HepG2 (cell line): ENCODE measurements around the gene TMEM139. TPM values are rescaled to one million over a fixed set of nuclear protein-coding genes. Genes with fewer than 3 reads are reported as not detected.

Source experiments
- FLYWCH1 ChIP-seq: sonication (generic); formaldehyde crosslinking; IDR thresholded peaks from 2 replicates; pipeline ENCODE4 v1.8.1; 2023; ENCODE audit warnings: mild to moderate bottlenecking, missing genetic modification reagents
- FOXK1 ChIP-seq: sonication (generic); formaldehyde crosslinking; IDR thresholded peaks from 2 replicates; pipeline ENCODE4 v1.4.0; 2020; ENCODE audit warnings: low read depth, missing genetic modification reagents, borderline replicate concordance
- MATR3 ChIP-seq: sonication (generic); formaldehyde crosslinking; IDR thresholded peaks from 2 replicates; pipeline ENCODE4 v1.4.0; 2020; ENCODE audit warnings: missing genetic modification reagents
- NCOA1 ChIP-seq: sonication (generic); formaldehyde crosslinking; IDR thresholded peaks from 2 replicates; pipeline ENCODE4 v1.9.0; 2021; ENCODE audit warnings: missing genetic modification reagents
- RBM22 ChIP-seq: fragments of 200-400 bp; formaldehyde crosslinking; optimal IDR thresholded peaks from 2 replicates; pipeline ENCODE3; 2017; ENCODE audit warnings: mild to moderate bottlenecking, low read length, moderate library complexity
- REPIN1 ChIP-seq: sonication (generic); formaldehyde crosslinking; IDR thresholded peaks from 2 replicates; pipeline ENCODE4 v1.8.0; 2022; ENCODE audit warnings: missing genetic modification reagents, low read depth, mild to moderate bottlenecking, borderline replicate concordance
- SMC3 ChIP-seq: IDR thresholded peaks from 2 replicates; pipeline ENCODE4 v1.6.1; 2011; ENCODE audit warnings: low read length, improper control_type of control experiment
- SP140L ChIP-seq: sonication (generic); formaldehyde crosslinking; IDR thresholded peaks from 2 replicates; pipeline ENCODE4 v1.4.0; 2020; ENCODE audit warnings: missing genetic modification reagents, borderline replicate concordance
- TBL1XR1 ChIP-seq: fragments of 150-350 bp; IDR thresholded peaks from 2 replicates; pipeline ENCODE4 v1.6.1; 2014; ENCODE audit warnings: borderline replicate concordance, low read length; ENCODE audit not compliant: partially characterized antibody
- ZBTB38 ChIP-seq: sonication (generic); formaldehyde crosslinking; IDR thresholded peaks from 2 replicates; pipeline ENCODE4 v1.5.1; 2020; ENCODE audit warnings: mild to moderate bottlenecking, missing genetic modification reagents
- ZKSCAN5 ChIP-seq: sonication (generic); formaldehyde crosslinking; IDR thresholded peaks from 2 replicates; pipeline ENCODE4 v1.5.1; 2020; ENCODE audit warnings: mild to moderate bottlenecking, missing genetic modification reagents
- ZNF12 ChIP-seq: sonication (generic); formaldehyde crosslinking; IDR thresholded peaks from 2 replicates; pipeline ENCODE4 v1.5.0; 2020; ENCODE audit warnings: missing genetic modification reagents
- ZNF333 ChIP-seq: sonication (generic); formaldehyde crosslinking; IDR thresholded peaks from 2 replicates; pipeline ENCODE4 v1.4.0; 2020; ENCODE audit warnings: mild to moderate bottlenecking, missing genetic modification reagents, borderline replicate concordance
- ZNF431 ChIP-seq: sonication (generic); formaldehyde crosslinking; IDR thresholded peaks from 2 replicates; pipeline ENCODE4 v1.9.0; 2022; ENCODE audit warnings: missing genetic modification reagents, low read depth, mild to moderate bottlenecking, borderline replicate concordance
- ZNF737 ChIP-seq: sonication (generic); formaldehyde crosslinking; IDR thresholded peaks from 2 replicates; pipeline ENCODE4 v1.5.0; 2020; ENCODE audit warnings: missing genetic modification reagents, mild to moderate bottlenecking, borderline replicate concordance
- ZNF746 ChIP-seq: sonication (generic); formaldehyde crosslinking; IDR thresholded peaks from 2 replicates; pipeline ENCODE4 v1.8.0; 2022; ENCODE audit warnings: mild to moderate bottlenecking, missing genetic modification reagents
- ZNF878 ChIP-seq: sonication (generic); formaldehyde crosslinking; IDR thresholded peaks from 2 replicates; pipeline ENCODE4 v1.8.1; 2023; ENCODE audit warnings: mild to moderate bottlenecking, missing genetic modification reagents, moderate library complexity
- polyA plus RNA-seq, 8 experiments: library from polyadenylated mRNA; depleted of rRNA in 3 of 8; stranded (reverse) in 7 of 8; unstranded in 1 of 8; fragments of >200 nt; fragmentation: Illumina TruSeq in 4 of 8; extraction: Trizol in 4 of 8; gene quantifications; 2 replicates each; pipeline versions ENCODE4 v1.2.1 to v1.2.3, GENCODE V29; 2011 to 2016; ENCODE audit warnings: low read depth in 4 of 8, missing spikeins in 1 of 8, mixed read lengths in 1 of 8; ENCODE audit not compliant: insufficient read depth in 1 of 8
- total RNA-seq, 5 experiments: library from RNA; depleted of rRNA; stranded (reverse); fragments of >200 nt; fragmentation: Illumina TruSeq; extraction: Trizol; gene quantifications; 2 replicates each; pipeline ENCODE4 v1.2.3, GENCODE V29; 2016; ENCODE audit warnings: low read depth in 1 of 5
- TF ChIP-seq, protein P1 (sequence below): sonication (generic); formaldehyde crosslinking; IDR thresholded peaks from 2 replicates; pipeline ENCODE4 v1.8.1; 2023; ENCODE audit warnings: mild to moderate bottlenecking, moderate library complexity, missing genetic modification reagents
- TF ChIP-seq, protein P2 (sequence below): sonication (generic); formaldehyde crosslinking; IDR thresholded peaks from 2 replicates; pipeline ENCODE4 v1.4.0; 2020; ENCODE audit warnings: missing genetic modification reagents, low read depth, mild to moderate bottlenecking, borderline replicate concordance
- TF ChIP-seq, protein P3 (sequence below): sonication (generic); formaldehyde crosslinking; IDR thresholded peaks from 2 replicates; pipeline ENCODE4 v1.4.0; 2020; ENCODE audit warnings: missing genetic modification reagents, borderline replicate concordance
- TF ChIP-seq, protein P4 (sequence below): sonication (generic); formaldehyde crosslinking; IDR thresholded peaks from 2 replicates; pipeline ENCODE4 v1.8.0; 2022; ENCODE audit warnings: low read depth, missing genetic modification reagents

TMEM139 gene
- total and polyA plus RNA-seq, 2 of the 13 experiments (the other 11 are each of a cell fraction or from before 2014, with no cell fraction given), result 7.9 to 14.0 TPM

DNA sequence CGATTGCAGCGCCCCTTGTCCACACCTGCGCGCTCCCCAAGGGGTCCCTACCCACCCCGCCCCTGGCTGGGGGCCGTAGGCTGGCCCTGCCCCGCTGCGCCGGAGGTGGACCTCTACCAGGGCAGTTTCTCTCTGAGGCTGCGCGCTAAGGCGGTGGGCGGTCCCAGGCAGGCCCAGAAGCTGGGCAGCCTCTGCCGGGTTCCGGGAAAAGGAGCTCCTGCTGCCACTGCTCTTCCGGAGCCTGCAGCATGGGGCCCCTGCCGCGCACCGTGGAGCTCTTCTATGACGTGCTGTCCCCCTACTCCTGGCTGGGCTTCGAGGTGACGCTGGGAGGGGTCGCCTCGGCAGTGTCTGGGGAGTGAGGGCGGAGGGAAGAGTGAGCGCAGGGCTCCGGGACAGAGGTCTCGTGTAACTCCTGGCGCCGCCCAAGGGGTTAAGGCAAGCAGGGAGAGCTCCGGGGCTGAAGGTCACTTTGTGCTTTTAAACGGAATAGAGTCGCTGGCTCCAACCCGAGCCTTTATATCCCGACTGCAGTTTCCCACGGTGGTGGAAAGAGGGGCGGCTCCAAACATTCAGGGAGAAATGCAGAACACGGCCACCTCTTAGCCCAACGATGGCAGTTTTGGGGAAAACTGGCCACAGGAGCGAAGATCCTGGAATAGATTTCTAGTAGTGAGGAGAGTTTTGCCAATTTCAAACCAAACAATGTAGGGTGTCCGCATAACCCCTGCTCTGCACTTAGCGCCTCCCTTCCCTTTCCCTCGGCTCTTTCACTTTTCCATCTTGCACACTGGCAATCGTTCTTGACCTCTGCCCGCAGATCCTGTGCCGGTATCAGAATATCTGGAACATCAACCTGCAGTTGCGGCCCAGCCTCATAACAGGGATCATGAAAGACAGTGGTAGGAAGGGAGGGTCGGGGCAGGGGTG, 21.2 kb upstream of the TMEM139 start, which contains the start of gene GSTK1 (continued):
- TF ChIP-seq, protein P1, sequence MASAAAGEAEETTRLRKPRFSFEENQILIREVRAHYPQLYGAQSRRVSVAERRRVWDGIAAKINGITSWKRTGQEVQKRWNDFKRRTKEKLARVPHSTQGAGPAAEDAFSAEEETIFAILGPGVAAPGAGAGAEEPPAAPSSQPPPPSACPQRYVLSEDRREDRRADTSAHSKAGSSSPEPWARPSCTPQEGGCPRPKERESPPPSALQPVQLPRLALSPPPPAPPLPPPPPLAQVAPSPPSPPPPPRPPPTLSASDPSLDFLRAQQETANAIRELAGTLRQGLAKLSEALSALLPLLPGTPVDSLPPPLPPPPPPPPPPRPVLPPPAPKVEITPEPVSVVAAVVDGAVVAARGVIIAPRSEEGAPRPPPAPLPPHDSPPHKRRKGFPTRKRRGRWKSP (CRISPR knock-in tag), result no peak
- TF ChIP-seq TBL1XR1, result no peak
- no peak for TF ChIP-seq ZNF878 (CRISPR knock-in tag)
- TF ChIP-seq, protein P2, sequence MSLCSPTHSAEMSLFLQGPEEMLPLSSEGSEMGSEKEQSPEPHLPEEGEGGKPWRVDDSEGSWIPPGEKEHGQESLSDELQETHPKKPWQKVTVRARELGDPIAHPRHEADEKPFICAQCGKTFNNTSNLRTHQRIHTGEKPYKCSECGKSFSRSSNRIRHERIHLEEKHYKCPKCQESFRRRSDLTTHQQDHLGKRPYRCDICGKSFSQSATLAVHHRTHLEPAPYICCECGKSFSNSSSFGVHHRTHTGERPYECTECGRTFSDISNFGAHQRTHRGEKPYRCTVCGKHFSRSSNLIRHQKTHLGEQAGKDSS (CRISPR knock-in tag), result no peak
- TF ChIP-seq NCOA1 (CRISPR knock-in tag), result no peak
- no peak; the same call in 1 of the 2 replicates for TF ChIP-seq ZNF746 (CRISPR knock-in tag)
- TF ChIP-seq REPIN1 (CRISPR knock-in tag), result peak; percentile 84; the same call in 1 of the 2 replicates
- TF ChIP-seq ZBTB38 (CRISPR knock-in tag), result 0 out of 2 replicates have a peak, but pooled peaks have one; percentile 40
- no peak for TF ChIP-seq FLYWCH1 (CRISPR knock-in tag)
- peak; percentile 77; the same call in 1 of the 2 replicates for TF ChIP-seq ZNF431 (CRISPR knock-in tag)
- TF ChIP-seq ZNF12 (CRISPR knock-in tag), result 0 out of 2 replicates have a peak, but pooled peaks have one; percentile 46
- TF ChIP-seq SP140L (CRISPR knock-in tag), result peak; percentile 69; the same call in 1 of the 2 replicates
- no peak for TF ChIP-seq MATR3 (CRISPR knock-in tag)
- TF ChIP-seq, protein P3, sequence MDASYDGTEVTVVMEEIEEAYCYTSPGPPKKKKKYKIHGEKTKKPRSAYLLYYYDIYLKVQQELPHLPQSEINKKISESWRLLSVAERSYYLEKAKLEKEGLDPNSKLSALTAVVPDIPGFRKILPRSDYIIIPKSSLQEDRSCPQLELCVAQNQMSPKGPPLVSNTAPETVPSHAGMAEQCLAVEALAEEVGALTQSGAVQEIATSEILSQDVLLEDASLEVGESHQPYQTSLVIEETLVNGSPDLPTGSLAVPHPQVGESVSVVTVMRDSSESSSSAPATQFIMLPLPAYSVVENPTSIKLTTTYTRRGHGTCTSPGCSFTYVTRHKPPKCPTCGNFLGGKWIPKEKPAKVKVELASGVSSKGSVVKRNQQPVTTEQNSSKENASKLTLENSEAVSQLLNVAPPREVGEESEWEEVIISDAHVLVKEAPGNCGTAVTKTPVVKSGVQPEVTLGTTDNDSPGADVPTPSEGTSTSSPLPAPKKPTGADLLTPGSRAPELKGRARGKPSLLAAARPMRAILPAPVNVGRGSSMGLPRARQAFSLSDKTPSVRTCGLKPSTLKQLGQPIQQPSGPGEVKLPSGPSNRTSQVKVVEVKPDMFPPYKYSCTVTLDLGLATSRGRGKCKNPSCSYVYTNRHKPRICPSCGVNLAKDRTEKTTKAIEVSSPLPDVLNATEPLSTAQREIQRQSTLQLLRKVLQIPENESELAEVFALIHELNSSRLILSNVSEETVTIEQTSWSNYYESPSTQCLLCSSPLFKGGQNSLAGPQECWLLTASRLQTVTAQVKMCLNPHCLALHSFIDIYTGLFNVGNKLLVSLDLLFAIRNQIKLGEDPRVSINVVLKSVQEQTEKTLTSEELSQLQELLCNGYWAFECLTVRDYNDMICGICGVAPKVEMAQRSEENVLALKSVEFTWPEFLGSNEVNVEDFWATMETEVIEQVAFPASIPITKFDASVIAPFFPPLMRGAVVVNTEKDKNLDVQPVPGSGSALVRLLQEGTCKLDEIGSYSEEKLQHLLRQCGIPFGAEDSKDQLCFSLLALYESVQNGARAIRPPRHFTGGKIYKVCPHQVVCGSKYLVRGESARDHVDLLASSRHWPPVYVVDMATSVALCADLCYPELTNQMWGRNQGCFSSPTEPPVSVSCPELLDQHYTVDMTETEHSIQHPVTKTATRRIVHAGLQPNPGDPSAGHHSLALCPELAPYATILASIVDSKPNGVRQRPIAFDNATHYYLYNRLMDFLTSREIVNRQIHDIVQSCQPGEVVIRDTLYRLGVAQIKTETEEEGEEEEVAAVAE (CRISPR knock-in tag), result peak; percentile 81
- peak; percentile 52; the same call in 1 of the 2 replicates for TF ChIP-seq FOXK1 (CRISPR knock-in tag)
- no peak for TF ChIP-seq SMC3
- 0 out of 2 replicates have a peak, but pooled peaks have one; percentile 30 for TF ChIP-seq ZKSCAN5 (CRISPR knock-in tag)
- no peak for TF ChIP-seq RBM22
- TF ChIP-seq, protein P4, sequence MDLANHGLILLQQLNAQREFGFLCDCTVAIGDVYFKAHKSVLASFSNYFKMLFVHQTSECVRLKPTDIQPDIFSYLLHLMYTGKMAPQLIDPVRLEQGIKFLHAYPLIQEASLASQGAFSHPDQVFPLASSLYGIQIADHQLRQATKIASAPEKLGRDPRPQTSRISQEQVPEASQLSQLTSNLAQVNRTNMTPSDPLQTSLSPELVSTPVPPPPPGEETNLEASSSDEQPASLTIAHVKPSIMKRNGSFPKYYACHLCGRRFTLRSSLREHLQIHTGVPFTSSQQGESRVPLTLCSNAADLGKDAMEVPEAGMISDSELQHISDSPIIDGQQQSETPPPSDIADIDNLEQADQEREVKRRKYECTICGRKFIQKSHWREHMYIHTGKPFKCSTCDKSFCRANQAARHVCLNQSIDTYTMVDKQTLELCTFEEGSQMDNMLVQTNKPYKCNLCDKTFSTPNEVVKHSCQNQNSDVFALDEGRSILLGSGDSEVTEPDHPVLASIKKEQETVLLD (CRISPR knock-in tag), result no peak
- 0 out of 2 replicates have a peak, but pooled peaks have one; percentile 36 for TF ChIP-seq ZNF333 (CRISPR knock-in tag)
- TF ChIP-seq ZNF737 (CRISPR knock-in tag), result 0 out of 2 replicates have a peak, but pooled peaks have one; percentile 64
